GM20431 (cell line): ENCODE results near the gene IMMP2L.

Experiments
- in situ Hi-C: fragments of 300-500 bp; cut with MseI, MboI; formaldehyde crosslinking; loops from one replicate; pipeline ENCODE4 v1.15.0; 2020; ENCODE audit warnings: low sequenced_read_pairs; ENCODE audit not compliant: unreplicated experiment

The IMMP2L gene

DNA sequence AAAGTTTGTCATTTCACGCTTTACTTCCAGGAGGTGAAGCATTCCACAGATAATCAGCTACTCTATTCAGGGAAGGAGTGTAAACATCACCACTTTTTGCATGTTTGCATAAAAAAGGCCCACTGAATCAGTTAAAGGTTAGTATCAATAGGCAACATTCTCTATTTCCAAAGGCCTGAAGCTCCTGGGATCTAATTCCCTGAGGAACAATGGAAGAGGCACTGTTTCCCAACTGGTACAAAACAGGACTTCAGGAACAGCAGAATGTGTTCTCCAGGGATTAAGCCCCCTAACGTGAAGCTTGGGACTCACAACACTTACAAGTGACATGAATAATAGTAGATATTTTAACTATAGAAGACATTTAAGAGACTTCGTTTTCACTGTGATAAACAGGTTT, 465.3 kb downstream of the IMMP2L start:
- in situ Hi-C loops: loop anchor here (25.0 kb wide), 1 partner anchor 390 kb away; no protein-coding TSS in a partner anchor

DNA sequence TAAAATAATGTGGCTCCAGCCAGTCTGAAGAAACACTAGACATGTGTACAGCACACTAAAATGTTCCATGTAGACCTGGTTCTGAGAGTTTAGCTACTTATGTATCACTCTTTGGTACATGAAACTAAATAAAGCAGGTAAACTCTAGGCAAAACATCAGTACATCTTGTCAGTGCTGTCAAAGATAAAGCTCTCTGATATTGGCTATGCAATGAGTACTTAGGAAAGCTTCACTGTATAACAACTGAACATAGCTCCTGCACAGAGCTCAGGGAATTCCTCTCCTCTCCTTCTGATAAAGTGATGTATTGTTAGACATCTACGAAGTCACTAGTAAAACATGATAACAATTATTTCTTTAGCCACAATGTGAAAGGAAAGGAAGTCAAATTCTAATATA, 467.9 kb downstream of the IMMP2L start:
- in situ Hi-C loops: loop anchor here (25.0 kb wide), 1 partner anchor 393 kb away; no protein-coding TSS in a partner anchor

DNA sequence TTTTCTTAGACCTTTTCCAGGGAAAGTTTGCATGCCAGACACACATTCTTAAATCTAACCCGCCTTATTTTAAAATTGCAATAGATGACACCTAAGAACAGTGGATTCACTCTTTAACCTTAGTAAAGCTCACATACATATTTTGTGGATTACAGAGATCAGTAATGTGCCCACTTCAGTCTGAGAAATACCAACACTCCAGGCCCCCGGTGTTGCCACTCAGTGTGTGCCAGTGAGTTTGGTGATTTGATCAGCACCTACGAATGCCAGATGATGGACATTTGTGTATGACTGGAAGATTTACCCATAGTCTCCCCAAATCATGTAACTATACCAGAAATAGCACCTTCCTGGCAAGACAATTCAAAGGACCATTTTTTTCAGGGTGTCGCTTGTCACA, 468.8 kb downstream of the IMMP2L start:
- in situ Hi-C loops: loop anchor here (25.0 kb wide), 1 partner anchor 394 kb away; no protein-coding TSS in a partner anchor

DNA sequence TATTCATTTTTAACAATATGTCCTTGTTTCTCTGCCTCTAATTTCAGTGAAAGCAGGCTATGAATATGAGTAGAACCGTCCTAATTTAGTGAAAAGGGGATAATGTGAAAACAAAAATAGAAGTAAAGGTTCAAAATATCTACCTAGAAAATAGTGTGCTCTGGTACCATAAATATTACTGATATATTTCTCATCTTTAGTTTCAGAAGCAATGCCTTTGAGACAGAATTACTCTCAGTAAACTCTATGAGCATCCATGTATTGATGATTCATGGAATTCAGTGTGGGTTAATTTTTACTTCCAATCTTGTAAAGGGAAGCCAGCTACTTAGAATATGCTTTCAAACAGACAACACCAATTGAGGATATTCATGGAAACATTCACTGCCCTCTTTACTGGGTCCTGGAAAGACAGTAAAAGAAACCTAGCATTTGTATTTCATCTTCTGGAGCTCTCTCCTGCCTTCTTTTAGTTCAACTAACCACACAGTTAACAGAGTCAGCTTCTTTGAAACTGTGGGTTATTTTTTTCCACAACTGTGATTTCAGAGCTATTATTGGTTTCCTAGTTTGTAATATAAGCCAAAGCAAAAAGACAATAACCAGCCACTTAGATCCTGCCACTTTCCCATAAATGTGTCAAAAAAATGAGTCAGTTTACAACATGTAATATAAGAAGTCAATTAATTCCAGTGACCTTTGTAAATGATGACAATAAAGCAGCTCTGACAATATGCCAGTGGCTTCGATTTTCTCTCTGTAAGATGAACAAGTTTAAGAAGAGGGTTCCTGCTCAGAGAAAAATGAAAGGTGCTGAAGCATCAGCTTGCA, 469.7 kb downstream of the IMMP2L start:
- in situ Hi-C loops: loop anchor here (25.0 kb wide), 1 partner anchor 395 kb away; no protein-coding TSS in a partner anchor

DNA sequence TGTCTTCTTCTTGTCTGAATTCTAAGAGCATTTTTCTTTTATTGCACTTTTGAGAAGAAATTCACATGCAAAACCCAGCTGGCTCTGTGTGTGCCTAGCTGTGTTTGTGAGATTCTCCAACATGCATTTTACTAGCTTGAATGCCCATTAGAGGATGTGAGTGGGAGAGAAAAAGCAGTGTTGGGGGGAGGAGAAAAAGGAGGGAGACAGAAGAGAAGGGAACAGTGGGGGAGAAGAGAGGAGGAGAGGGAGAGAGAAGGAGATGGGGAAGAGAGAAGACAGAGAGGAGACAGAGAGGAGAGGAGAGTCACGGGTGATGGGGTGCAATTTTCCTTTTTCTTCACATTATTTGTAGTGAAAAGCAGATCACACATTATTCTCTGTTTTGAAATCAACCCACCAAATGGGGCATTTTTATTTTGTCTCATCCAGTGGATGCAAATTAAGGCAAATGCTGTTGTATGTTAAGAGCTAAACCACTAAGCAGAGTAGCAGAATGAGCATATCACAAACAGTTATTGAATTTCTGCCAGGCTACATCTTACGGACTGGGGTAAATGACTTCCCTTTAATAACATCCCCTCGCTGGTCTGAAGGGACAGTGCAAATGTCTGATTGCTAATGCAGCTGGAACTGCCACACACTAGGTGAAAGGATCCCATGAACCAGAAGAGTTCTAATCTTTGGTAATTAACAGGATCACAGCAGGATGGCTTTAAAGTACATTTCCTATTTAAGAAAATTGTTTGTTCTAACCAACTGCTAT, 470.5 kb downstream of the IMMP2L start:
- in situ Hi-C loops: loop anchor here (25.0 kb wide), 1 partner anchor 396 kb away; no protein-coding TSS in a partner anchor

DNA sequence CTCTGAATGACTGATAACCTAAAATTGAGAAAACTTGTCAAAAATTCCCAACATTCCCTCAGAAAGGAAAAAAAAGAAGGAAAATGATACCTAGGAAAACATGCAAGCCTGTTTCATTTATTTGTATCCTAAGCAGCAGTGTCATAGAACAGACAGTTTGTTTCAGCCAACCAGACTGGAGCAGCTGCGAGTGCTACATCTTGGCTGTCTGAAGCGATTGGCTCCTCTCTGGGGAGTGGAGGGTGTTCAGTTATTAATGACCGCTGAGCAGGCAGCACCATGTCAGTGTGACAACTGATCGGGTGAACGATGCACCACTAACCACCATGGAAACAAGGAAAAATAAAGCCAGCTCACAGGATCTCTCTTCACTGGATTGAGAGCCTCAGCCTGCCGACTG, 471.4 kb downstream of the IMMP2L start, which contains the start of gene LRRN3:
Gene LRRN3 (plus strand): TSS at position 282 of the 400 bp plus-strand sequence. CDS start 31,646 bp downstream, outside the sequence.
- in situ Hi-C loops: loop anchor here (25.0 kb wide), 1 partner anchor 396 kb away; no protein-coding TSS in a partner anchor

DNA sequence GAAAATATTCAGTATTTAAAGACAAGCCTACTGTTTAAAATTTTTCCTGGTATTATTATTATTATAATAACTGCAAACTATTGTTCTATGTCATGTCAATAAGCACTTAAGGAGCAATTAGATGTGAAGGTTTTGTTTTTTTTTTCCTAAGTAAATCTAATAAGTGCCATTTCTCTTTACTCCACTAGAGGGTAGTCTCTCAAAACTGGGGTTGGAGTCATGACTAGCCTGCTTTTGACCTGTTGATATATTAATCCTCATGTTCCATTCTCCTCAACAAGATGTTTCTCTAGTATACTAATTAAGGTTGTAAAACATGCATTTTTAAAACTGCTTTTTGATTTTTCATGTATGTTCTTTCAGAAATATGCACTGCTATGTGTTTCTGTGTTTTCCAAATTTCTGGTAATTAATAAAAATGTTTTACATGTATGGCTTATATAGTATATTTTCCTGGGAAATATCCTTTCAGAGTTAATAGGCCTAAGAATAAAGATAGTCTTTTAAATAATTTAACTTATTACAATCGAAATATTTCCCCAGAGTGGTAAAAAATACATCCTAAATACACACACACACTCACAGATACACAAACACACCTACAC, 472.4 kb downstream of the IMMP2L start:
- in situ Hi-C loops: loop anchor here (25.0 kb wide), 1 partner anchor 397 kb away; no protein-coding TSS in a partner anchor

DNA sequence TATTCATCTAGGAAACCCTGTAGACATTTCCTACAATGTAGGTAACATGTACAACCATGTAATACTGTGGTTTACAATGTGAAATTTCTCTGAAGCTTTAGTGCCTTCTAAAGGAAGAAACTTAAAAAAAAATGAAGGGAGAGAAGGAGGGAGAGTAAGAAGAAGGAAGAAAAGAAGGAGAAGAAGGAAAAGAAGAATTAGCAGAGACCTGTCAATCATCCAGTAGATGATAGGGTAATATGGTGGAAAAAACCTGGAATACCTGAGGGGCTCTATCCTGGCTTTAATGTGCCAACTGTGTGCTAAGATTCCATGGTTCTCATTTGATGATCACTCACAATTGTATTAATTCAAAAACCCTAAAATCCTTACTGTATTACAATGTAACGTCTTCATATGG, 474.0 kb downstream of the IMMP2L start:
- in situ Hi-C loops: loop anchor here (25.0 kb wide), 1 partner anchor 399 kb away; no protein-coding TSS in a partner anchor

DNA sequence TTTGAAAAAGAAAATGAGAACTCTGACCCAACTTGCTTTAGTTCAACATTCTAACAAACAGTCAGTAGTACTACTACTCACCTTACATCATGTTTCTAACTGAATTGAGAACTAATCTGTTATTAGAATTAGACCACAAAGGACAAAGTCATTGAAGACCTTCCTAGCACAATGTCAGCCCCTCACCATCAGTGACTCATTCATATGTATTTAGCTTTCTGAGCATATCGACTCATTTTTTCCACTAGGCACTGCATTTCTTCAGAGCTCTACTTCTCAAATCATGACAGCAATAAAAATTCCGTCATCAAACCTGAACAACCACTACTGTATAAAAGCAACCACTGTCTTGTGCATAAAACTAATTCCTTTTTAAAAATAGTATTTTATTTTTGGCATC, 475.8 kb downstream of the IMMP2L start:
- in situ Hi-C loops: loop anchor here (25.0 kb wide), 1 partner anchor 401 kb away; no protein-coding TSS in a partner anchor

DNA sequence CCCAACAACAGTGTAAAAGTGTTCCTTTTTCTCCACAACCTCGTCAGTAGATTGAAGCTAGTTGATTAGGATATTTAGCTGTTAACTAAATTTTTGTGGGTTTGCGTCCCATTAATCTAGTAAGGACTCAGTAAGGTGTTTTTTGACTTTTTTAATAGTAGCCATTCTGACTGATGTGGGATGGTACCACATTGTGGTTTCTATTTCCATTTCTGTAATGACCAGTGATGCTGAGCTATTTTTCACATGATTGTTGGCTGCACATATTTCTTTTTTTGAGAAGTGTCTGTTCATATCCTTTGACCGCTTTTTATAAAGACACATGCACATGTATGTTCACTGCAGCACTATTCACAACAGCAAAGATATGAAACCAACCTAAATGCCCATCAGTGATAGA, 476.9 kb downstream of the IMMP2L start:
- in situ Hi-C loops: loop anchor here (25.0 kb wide), 1 partner anchor 402 kb away; no protein-coding TSS in a partner anchor

DNA sequence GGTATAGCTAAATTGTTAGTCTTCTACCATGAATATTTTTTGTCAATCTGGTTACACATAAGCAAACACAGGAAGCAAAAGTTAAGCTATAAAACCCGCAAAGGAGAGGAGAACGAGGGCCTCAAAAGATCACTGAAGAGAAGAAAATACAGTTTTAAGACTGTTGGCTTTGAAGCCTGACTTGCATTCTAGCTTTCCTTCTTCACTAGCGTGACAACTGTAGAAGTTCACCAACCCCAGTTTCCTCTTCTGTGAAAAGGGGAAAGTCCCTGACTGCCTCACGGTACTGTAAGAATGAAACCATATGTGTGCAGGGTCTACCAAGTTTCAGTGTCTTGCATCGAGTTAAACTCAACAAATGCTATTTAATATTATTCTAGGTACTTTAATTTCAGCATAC, 478.9 kb downstream of the IMMP2L start:
- in situ Hi-C loops: loop anchor here (25.0 kb wide), 1 partner anchor 404 kb away; no protein-coding TSS in a partner anchor

DNA sequence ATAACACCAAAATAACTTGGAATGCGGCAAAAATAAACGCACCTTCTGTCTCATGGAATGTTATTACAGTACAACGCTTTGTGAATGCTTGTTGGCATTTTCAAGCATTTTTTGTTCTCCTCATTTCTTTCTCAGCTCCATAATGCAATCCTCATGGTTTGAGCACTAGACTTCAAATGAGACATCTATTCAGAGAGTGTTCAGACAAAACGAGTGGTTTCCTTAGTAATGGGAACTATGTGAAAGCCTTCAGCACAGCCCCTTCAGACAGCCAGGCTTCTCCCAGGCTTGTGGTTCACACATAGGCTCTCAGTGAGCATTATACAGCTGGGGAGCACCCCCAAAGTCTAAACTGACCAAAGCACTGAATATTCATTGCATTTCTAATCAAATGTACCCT, 479.9 kb downstream of the IMMP2L start:
- in situ Hi-C loops: loop anchor here (25.0 kb wide), 1 partner anchor 405 kb away; no protein-coding TSS in a partner anchor

DNA sequence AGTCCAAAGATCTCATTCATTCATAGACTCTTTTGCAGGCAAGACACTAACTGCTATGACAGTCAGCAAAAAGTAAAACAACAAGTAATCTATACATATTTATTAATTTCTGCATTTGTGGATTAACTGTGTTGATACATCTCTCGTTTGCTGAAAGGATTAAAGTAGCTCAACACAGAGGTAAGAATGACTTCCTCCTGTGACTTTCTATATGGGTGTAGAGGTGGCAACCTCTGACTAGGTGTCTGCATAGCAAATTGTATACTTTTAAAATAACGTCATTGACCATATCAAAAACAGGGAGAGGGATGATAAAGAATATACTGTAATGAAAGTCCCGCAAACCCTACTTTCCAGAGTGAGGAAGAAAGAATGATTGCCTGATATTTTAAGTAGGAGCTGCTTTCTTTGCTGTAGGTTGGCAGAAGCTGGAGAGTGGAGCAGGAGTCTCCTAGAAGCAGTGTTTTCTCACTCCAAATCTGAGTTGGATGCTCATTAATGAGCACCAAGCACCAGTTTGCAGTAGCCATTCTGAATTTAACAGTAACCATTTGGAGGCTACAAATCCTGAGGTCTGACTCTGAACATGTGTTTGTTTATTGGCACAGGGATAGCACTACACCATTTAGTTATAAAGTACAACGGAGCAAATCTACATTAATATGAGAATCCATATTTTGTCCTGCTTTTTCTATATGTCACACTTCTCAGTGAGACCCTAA, 480.6 kb downstream of the IMMP2L start:
- in situ Hi-C loops: loop anchor here (25.0 kb wide), 1 partner anchor 406 kb away; no protein-coding TSS in a partner anchor

DNA sequence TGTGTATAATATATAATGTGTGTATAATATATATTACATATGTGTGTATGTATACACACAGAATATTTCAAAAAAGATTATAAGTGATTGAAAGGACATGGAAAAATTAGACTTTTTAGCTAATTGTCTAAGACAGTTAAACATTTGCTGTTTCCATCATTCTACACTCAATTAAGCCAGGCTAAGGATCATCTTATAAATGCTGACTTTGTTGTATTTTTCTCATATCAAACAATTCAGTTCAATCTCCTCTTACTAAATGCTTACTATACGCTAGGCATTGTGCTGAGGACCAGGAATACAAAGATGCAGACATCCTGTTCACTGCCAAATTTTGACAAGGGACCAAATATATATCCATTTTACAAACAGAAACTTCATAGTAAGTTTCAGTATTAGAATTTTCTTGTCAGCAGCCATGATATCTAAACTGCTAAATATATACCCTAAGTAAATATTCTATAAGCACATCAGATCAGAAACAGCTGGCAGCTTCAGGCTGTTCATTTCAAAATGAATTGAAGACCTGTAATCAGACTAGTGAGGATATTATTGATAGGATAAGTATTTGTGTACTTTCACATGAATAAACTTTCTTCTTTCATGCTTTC, 481.7 kb downstream of the IMMP2L start:
- in situ Hi-C loops: loop anchor here (25.0 kb wide), 1 partner anchor 407 kb away; no protein-coding TSS in a partner anchor

DNA sequence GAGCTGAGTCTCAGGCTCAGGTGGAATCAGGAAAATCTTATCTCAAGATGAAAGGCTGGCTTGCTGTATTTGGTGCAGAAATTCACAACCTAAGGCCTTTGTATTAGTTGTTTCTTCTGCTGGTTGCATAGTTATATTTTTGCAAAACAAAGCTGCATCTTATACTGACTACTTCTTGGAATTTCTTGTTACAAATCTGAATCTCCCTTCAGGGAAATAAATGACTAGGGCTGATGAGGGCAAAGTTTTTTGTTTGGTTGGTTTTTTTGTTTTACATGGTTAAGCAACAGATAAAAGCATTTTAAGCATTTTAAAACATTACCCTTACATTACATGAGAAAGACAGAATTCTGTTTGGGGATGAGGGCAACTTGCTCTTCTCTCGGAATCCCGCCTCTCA, 485.3 kb downstream of the IMMP2L start:
- in situ Hi-C loops: loop anchor here (25.0 kb wide), 1 partner anchor 410 kb away; no protein-coding TSS in a partner anchor

DNA sequence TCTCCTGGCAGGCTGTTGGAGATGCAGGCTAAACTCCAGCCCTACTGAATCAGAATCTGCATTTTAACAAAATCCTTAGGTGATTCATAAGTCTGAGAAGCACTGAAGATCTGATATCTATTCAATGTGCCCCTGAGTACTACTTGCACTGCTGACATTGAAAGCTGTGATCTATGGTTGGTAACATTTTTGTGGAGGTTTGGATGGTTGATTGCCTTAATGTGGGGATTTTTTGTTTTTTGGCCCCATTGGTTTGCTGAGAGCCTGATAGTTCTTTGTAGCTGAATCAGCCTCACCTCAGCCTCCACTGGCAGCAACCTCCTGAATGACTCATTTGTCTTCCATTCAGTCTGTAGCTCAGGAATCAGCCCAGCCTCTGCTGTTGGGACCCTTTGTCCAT, 486.1 kb downstream of the IMMP2L start:
- in situ Hi-C loops: loop anchor here (25.0 kb wide), 1 partner anchor 411 kb away; no protein-coding TSS in a partner anchor

DNA sequence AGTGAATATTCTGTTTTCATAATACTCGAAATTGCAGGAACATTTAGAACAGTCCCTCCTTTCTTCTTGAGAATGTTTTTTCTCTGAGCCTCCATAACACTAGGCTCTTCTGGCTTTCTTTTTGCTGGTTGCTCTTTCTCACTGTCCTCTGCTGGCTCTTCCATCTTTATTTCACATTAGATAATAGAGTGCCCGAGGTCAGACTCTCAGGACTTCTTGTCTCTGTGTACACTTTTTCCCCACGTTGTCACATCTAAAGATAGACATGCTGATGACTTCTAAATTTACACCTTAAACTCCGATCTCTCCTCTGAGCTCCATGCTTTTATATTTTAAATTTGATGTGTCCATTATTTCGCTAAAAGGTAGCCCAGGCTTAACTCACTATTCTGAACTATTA, 486.8 kb downstream of the IMMP2L start:
- in situ Hi-C loops: loop anchor here (25.0 kb wide), 1 partner anchor 412 kb away; no protein-coding TSS in a partner anchor

DNA sequence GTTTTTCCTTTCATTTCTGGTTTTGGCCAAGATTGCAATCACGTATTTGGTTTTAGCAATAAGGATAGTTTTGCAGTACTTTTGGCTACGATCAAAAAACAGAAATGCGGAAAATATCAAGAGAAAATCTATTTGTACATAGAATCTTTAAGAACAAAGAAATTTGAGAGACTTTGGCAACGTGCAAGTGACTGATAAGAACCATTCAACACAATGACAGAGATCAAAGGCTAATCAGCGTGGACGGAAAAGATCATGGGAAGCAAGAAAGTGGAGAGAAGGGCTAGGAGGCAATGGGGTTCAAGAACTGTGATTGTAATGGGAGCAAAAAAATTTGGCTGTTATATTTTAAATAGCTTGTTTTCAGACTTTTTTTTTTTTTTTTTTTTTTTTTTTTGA, 487.5 kb downstream of the IMMP2L start:
- in situ Hi-C loops: loop anchor here (25.0 kb wide), 1 partner anchor 413 kb away; no protein-coding TSS in a partner anchor
